Measurements from ENCODE around the gene OR2T34.
"Not testable (repeated sequence)": the region's sequence is repeated elsewhere in the genome, so short reads cannot be mapped to it uniquely, and the experiment has no call there.

Gene OR2T34, protein sequence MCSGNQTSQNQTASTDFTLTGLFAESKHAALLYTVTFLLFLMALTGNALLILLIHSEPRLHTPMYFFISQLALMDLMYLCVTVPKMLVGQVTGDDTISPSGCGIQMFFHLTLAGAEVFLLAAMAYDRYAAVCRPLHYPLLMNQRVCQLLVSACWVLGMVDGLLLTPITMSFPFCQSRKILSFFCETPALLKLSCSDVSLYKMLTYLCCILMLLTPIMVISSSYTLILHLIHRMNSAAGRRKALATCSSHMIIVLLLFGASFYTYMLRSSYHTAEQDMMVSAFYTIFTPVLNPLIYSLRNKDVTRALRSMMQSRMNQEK

DNA sequence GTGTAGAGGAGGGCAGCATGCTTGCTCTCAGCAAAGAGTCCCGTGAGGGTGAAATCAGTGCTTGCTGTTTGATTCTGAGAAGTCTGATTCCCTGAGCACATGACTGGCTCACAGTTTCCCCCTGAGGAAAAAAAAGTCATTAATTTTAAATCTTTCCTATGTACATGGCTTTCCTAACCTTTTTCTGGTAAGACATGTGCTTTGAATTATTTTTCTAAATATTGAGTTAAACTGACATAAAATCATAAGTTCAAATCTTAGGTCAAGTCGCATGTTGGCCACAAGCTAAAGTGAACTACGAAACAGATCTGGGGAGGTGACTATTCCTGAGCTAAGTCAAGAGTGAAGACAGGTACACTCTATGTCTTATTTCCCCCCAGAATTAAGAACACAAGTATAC lies at the start of gene OR2T34:
OR2T34 (minus strand) TSS at position 101 of the 400 bp plus-strand sequence; CDS start at position 101, 0 bp downstream.
- not testable (repeated sequence) for DNase-seq

DNA sequence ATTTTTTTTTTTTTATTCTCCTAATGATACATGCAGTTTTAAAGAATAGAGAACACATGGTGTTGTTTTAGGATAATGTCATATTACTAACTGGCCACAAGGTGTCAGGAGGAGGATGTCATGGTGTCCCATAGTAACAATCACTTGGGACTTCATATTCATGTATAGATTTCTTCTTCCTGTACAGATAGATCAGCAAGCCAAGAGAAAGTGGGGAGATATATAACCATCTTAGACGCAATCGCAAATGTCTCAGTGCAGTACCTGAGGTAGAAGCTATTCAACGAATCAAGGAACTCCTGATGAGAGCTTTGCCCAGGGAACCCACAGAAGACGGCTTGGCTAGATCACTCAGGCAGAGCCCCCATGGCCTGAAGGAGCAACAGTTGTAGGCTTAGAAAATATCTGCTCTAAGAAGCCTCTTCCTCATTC lies 48.0 kb upstream of the OR2T34 start:
- DNase-seq: no peak

DNA sequence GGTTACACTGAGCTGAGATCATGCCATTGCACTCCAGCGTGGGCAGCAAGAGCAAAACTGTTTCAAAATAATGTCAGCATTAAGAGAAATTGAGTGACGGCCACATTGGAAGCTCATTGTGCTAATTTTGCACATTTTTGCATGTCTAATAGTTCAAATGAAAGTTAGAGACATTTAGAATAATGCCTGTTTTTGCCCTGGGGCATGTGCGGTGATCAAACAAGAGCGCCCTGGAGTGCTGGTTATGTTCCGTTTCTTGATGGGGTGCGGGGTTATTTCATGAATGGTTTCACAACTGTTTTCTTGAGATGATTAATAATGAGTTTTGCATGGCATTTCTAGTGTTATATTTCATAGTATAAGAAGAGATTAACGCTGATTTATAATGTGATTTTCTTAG lies 47.2 kb upstream of the OR2T34 start:
- DNase-seq: no peak

DNA sequence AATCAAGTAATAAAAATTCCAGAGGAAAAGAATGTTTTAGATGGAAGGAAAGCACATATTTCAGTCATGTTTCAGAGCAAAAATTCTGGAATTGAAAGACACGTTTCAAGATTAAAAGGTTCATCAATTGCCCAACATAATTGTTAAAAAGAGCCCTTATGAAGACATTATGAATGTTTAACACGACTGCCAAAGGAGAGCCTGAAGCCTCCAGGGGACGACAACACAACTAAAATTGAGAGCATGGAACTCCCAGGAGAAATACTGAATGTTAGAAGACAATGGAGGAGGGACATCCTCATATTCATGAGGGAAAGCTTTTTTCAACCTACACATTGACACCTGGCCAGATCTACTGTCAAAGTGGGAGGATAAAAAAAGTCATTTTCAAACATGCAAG lies 44.3 kb upstream of the OR2T34 start:
- DNase-seq: no peak

DNA sequence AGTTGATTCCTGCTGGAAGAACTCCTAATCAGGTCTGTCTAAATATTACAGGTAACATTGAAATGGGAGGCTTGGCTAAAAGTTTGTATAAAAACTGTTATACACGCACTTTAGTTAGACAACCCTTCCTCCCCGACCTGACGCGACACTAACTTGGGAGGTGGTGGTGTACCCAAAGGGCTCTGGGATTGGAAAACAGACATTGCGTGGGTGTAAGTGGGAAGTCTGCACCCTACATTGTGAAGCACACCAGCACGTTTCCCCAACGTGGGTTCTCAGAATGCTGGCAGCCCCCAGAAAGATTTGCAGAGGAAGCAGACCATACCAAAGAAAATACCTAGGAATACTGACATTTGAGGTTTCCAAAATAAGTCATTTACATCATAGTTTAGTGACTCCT lies 43.6 kb upstream of the OR2T34 start:
- DNase-seq: no peak

DNA sequence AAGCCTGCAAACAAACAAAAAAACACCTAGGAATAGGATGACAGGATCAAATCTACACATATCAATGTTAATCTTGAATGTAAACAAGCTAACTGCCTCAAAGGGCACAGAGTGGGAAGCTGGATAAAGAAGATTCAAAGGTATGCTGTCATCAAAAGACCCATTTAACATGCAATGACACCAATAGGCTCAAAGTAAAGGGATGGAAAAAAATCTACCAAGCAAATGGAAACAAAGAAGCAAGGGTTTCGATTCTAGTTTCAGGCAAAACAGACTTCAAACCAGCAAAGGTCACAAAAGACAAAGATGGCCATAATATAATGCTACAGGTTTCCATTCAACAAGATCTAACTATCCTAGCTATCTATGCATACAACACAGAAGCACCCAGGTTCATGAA lies 39.2 kb upstream of the OR2T34 start:
- no peak for DNase-seq

DNA sequence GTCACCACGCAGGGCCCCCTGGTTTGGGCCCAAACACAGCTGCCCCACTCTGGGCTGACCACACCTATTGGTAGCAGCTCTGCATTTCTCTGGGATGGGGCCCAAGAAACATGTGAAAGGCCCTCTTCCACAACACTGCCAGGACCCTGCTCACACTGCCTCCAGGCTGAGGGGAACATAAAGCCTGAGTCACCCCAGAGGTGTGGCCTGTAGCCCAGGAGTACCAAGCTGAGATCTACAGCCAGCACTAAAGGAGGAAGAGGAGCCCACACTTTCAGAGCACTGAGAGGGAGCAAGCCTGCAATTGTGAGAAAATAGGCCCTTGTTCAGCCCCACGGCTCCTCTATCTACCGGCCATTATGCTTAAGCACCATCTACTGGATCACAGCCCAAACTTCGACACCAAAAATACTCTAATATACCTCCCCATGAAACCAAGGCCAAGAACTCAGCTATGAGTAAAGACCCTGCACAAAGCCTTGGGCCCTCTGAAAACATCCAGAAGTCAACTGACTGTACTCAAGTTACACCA lies 37.4 kb upstream of the OR2T34 start:
- no peak for DNase-seq

DNA sequence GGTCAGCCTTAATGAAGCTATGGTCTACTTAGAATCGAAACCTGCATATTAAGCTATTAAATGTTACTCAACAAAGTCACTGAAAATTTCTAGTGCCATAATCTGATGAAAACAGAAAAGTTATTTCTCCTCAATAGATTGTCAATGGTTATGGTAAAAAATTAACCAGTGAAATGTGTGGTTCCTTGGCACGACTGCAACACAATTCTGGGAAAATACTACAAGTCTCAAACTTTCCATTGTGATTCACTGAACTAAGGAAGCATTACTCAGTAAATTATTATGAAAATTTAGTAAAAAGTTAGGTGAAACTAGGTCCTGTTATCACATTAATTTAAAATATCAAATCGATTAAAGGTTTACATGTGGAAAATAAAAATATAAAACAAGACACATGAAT lies 35.7 kb upstream of the OR2T34 start:
- no peak for DNase-seq

DNA sequence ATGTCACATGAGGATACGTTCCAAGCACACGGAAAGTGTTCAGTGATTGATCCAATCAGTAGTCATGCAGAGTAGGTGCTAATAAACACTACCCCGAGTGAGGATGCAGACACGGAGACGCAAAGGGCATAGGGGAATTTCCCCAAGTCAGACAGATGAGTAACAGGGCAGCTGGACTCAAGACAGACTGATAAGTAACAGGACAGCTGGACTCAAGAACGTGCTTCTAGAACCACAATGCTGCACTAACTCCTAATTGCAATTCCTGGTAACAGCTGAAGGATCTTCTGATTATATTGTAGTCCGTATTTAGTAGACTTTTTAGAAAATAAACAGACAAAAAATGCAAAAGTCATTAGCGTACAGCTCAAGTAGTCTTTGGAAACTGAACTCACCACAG lies 24.8 kb upstream of the OR2T34 start:
- no peak for DNase-seq

DNA sequence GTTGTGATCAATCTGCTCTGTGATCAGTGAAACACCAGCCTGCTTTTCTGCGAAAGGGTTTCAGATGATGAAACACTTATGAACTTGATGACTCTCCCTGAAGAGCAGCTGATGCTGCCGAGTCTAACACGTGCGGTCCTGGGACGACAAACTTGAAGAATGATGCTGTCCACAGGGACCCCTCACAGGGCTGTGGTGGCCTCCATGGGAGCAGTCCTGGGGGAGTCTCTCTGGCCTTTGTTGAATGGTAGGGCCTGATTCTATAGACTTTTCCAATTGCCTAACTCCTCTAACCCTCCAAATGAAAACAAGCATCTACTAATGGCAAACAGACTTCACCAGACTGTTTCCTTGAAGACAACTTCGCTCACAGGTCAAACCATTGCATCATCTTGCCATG lies 23.0 kb upstream of the OR2T34 start, which contains the start of gene OR2T10:
OR2T10 (minus strand) TSS at position 112 of the 400 bp plus-strand sequence. CDS start 3,932 bp downstream, outside the sequence.
- DNase-seq: no peak

DNA sequence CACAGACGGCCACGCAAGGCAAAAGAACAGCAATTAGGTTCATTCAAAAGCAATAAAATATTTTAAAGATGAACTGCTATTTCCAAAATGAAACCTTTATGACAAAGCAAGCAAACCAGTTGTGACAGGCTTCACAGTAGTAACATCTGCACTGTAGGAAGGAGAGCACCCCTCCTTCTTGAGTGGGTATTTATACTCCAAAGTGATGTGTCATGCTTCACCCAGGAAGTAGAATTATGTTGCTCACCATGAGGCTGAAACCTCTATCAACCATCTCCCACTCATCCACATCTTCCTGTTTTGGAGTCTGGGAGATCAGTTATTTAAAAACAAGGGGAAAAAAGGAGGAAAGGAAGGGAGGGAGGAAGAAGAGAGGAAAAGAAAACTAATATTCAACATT lies 22.1 kb upstream of the OR2T34 start:
- DNase-seq: no peak

DNA sequence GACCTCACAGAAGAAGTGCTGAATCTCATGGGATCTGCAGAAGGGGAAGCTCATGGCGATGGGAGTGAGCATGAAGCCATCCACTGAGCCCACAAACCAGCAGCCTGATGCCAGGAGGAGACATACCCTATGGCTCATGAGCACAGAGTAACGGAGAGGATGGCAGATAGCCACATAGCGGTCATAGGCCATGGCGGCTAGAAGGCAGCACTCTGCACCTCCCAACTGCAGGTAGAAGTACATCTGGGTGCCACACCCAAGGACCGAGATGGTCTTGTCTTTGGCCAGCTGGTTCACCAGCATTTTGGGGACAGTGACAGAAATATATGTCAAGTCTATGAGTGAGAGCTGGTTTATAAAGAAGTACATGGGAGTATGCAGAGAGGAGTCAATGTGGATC lies 18.7 kb upstream of the OR2T34 start:
- DNase-seq: no peak

DNA sequence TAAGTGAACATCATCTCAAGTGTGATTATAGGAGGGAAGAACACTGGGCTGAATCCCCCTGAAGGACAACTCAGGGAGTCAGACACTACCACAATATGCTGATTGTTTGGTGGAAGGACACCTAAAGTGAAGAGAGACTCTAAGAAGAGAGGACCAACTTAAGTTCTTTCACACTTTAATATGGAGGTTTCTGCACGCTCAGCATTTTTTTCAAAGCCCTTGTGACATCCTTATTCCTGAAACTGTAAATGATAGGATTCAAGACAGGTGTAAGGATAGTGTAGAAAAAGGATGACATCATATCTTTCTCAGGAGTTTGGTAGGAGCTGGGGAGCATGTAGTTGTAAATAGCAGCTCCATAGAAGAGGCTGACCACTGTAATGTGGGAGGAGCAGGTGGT lies 18.1 kb upstream of the OR2T34 start:
- DNase-seq: no peak

DNA sequence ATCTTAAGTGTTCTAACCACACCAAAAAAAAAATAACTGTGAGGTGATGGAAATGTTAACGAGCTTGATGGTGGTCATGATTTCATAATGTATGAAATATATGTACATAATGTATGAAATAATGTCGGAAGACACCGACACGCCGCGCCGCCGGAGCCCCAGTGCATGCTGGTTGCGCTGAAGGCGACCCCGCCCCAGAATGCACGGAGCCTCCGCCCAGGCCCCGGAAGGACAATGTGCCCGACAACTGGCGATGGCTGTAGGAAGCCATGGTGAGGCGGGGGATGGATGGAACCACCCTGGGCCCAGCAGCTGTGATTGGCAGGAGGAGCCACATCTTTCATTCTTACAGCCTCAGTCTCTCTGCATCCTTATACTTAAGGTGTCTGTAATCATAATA lies 15.5 kb upstream of the OR2T34 start:
- DNase-seq: no peak

DNA sequence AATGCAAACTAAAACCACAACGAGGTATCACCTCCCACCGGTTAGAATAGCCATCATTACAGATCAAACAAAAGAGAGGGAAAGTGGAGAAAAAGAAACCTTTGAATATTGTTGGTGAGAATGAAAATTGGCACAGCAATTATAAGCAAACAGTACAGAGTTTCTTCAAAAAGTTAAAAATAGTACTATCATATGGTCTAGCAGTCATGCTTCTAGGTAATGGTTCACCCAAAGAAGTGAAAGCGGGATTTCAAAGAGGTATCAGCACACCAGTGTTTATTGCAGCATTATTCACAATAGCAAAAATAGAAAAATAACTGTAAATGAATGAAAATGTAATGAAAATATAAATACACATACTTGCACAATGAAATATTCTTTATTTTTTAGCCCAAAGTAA lies 14.8 kb upstream of the OR2T34 start:
- DNase-seq: no peak

DNA sequence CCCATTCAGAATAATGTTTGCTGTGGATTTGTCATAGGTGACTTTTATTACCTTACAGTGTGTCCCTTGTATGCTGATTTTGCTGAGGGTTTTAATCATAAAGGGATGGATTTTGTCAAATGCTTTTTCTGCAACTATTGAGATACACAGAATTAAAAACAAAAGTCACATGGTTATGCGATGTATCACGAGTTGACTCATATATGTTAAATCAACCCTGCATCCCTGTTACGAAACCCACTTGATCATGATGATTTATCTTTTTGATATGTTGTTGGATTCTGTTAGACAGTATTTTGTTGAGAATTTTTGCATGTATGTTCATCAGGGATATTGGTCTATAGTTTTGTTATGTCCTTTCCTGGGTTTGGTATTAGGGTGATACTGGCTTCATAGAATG lies 10.7 kb upstream of the OR2T34 start:
- DNase-seq: no peak

DNA sequence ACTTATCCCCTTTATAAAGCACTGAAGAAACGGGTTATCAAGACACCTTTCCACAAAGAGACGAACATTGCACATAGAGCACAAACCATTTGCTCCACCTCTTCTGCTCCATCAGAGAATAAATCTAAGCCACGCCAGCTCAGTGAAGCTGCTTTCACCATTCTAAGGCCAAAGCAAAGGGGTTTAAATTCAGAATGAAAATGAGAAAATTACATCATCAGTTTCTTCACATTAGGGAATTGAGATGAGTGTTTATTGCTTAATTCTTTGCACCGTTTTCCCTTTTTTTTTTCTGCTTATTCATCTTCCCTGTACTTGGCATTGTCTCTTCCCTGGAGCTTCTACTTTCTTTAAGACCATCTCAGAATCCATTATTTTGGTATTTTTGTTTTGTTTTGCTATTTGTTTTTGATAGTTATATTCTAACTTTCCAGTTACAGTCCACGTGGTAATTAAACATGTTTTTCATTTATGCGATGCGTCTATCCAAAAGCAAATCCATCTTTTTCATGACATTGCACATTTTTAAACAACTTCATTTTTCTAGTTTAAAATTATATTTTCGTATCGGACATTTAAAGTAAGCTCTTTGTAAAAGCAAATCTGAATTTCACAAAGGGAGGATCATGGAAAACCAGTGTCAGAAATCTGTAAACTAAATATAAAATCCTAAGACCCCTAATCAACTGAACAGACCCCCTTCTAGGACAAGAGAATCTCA lies 1.9 kb upstream of the OR2T34 start:
- DNase-seq: no peak

DNA sequence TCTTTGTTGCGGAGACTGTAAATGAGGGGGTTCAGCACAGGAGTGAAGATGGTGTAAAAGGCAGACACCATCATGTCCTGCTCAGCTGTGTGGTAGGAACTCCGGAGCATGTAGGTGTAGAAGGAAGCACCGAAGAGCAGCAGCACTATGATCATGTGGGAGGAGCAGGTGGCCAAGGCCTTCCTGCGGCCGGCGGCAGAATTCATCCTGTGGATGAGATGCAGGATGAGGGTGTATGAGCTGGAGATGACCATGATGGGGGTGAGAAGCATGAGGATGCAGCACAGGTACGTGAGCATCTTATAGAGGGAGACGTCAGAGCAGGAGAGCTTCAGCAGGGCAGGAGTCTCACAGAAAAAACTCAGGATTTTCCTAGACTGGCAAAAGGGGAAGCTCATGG lies 701 bp downstream of the OR2T34 start:
- DNase-seq: not testable (repeated sequence)

DNA sequence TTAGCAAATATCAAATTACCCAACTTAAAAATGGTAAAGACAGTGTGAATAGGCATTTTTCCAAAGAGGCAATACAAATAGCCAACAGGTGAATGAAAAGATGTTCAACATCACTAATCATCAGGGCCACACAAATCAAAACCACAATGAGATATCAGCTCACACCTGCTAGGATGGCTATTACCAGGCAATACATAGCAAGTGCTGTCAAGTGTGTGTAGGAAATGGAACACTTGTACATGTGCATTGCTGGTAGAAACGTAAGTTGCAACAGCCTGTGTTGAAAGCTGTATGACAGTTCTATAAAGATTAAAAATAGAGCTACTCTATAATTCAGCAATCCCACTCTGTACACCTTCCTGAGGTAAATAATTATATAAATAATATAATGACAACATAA lies 2.5 kb downstream of the OR2T34 start:
- DNase-seq: not testable (repeated sequence)

DNA sequence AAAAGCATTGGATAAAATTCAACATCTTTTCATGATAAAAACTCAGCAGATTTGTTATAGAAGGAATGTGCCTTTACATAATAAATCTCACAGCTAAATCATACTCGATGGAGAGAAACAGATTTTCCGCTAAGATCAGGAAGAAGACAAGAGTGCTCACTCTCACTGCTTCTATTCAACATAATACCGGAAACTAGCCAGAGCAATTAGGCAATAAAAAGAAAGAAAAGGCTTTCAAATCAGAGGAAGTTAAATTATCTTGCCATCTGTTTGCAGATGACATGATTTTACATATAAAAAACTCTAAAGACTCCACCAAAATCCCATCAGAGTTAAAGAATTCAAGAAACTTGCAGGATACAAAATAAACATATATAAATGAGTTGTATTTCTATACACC lies 3.7 kb downstream of the OR2T34 start:
- DNase-seq: not testable (repeated sequence)

DNA sequence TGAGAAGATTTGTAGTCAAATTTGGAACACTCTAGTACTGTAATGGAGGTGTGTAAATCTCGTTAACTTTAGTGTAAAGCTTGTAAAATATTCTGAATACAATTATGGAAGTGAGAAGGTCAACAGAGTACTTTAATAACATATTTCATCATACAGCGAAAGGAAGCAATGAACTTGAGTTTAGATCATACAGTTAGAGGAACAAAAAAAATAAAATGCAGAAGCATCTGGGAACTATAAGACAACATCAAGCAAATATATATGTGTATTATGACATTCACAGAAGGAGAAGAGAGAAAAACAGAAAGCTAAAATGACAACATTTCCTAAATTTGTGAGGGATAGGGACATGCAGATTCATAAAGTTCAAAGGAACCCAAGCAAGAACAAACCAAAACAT lies 5.5 kb downstream of the OR2T34 start:
- DNase-seq: not testable (repeated sequence)

DNA sequence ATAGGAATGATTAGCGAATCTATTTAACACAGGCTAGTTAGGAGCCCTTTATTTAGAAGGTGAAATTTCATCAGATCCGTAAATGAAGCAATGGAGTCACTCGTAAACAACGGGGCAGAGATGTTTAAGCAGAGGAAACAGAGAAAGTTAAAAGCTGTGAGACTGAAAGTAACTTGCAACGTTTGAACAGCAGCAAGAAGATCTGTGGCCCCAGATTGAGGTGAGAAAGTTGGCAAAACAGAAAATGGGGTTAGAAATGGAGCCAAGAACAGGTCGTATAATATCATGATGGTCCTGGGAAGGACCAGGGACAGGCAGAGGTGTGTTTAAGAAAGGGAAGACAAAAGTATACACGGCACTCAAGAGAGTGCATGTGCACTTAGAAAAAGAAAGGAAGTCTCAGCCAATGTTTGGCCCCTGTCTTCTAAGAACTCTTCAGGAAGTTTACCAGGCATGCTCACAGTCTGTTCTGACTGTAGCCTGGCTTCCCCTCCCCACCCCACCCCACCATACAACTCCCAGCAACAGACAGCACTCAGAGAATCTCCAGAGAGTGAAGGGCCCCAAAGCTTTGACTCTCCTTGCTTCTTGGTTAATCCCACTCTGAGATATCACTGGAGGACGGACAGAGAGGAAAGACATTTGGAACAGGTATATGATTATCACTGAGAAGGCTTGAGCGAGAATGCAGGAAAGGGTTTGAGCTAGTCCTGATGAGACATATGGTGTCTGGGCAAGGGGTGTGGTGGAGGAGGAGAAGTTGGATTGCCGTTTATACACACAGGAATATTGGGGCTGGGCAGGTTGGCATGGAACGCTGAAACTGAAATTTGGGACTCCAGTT lies 8.8 kb downstream of the OR2T34 start:
- not testable (repeated sequence) for DNase-seq

DNA sequence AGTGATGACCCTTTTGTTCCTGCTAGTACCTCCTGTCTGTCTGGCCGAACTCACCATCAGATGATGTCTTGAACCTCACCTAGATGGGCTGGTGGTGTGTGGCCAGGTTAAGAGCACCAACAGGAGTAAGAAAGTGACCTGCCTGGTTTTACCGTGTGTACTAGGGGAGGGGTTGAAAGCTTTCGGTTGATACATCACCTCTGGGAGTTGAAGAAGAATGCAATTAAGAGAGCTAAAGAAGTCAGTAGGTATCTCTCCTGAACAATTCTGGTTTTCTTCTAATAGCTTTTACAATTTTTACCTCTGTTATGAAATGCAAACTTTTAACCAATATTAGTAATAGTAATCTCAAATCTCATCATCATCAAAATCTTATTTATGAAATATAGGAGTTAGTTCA lies 11.9 kb downstream of the OR2T34 start, which contains the start of gene OR2T29:
OR2T29 (minus strand) TSS at position 101 of the 400 bp plus-strand sequence. CDS start 3,281 bp downstream, outside the sequence.
- DNase-seq: not testable (repeated sequence)
